SJCRH30 (cell line): ENCODE measurements around the gene HEMK1. TPM values are rescaled to one million over a fixed set of nuclear protein-coding genes. Genes with fewer than 3 reads are reported as not detected.

Source experiments
- DNase-seq, 2 experiments: peaks; one replicate each; pipeline ENCODE4 v3.0.0-alpha.2; 2015 to 2020
- H3K27ac ChIP-seq: fragments of 250-450 bp; sonication (Bioruptor Pico); 2 replicates; pipeline ENCODE4 v1.5.1; 2020; ENCODE audit warnings: mild to moderate bottlenecking, moderate library complexity
- H3K27me3 ChIP-seq: fragments of 250-450 bp; sonication (Bioruptor Pico); 2 replicates; pipeline ENCODE4 v1.5.1; 2020; ENCODE audit warnings: mild to moderate bottlenecking, moderate library complexity
- H3K36me3 ChIP-seq: fragments of 250-450 bp; sonication (Bioruptor Pico); 2 replicates; pipeline ENCODE4 v1.5.1; 2020; ENCODE audit warnings: mild to moderate bottlenecking, moderate library complexity
- H3K4me1 ChIP-seq: fragments of 250-450 bp; sonication (Bioruptor Pico); 2 replicates; pipeline ENCODE4 v1.5.1; 2020; ENCODE audit warnings: mild to moderate bottlenecking, moderate library complexity
- H3K4me3 ChIP-seq: fragments of 250-450 bp; sonication (Bioruptor Pico); 2 replicates; pipeline ENCODE4 v1.5.1; 2020; ENCODE audit warnings: mild to moderate bottlenecking, moderate library complexity
- H3K9me3 ChIP-seq: fragments of 250-450 bp; sonication (Bioruptor Pico); replicated peaks from 2 replicates; pipeline ENCODE4 v1.5.1; 2020; ENCODE audit warnings: mild to moderate bottlenecking, moderate library complexity
- total RNA-seq: library from RNA; depleted of rRNA; stranded (reverse); fragments of >200 nt; shearing (Covaris generic); gene quantifications from 2 replicates; pipeline ENCODE4 v1.2.3, GENCODE V29; 2014

The HEMK1 gene
- total RNA-seq, 1 experiment from 2014 or later: 6.2 TPM

DNA sequence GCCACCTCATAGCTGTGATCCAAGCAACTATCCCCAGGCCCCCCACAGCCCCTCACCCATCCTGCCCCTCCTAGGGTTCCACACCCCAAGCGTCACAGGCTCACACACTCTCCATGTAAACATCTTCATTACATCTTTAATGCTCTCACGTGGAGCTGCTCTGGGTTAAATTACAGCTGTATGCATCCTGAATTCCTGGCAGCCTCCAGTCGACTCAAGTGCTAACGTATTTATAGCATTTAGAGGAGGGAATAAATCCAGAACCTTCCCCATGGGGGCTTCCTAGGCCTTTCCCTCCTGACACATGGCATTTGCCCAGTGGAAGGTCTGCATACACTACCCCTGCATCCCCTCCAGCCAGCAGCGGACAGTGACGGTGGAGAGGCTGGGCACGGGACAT, 11.4 kb upstream of the HEMK1 start:
- Histone ChIP-seq H3K27me3 (peaks cover 1% of the 10 kb centered on the region; the same call in 1 of the 2 replicates), H3K4me1 (no peaks in the 10 kb centered on the region), H3K4me3 (no peak overlapping the region), H3K27ac (no peak overlapping the region), H3K9me3 (no peaks in the 10 kb centered on the region), H3K36me3 (no peaks in the 10 kb centered on the region)
- no peak for DNase-seq

DNA sequence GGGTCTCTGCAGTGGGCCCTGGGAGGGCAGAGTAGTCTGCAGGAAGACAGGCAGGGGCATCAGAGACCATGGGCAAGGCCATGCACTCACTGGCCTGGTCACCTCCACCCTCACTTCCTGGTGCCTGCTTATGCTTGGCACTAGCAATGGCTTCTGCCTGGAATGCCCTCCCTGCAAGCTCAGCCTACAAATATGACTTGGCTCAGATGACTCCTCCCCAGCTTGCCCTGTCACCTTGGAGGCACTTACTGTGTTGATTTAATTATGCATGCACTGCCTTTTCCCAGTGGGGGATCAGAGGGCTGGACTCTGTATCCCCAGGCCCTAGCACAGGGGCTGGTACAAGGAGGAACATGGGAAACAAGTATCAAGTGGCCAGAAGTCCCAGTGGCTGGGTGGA, 9.6 kb upstream of the HEMK1 start:
- no peaks in the 10 kb centered on the region for H3K36me3 ChIP-seq
- H3K27me3 ChIP-seq: no peaks in the 10 kb centered on the region; the same call in 1 of the 2 replicates
- H3K9me3 ChIP-seq: no peaks in the 10 kb centered on the region
- no peak for DNase-seq
- no peak overlapping the region for H3K27ac ChIP-seq
- no peak overlapping the region for H3K4me3 ChIP-seq
- no peaks in the 10 kb centered on the region for H3K4me1 ChIP-seq

DNA sequence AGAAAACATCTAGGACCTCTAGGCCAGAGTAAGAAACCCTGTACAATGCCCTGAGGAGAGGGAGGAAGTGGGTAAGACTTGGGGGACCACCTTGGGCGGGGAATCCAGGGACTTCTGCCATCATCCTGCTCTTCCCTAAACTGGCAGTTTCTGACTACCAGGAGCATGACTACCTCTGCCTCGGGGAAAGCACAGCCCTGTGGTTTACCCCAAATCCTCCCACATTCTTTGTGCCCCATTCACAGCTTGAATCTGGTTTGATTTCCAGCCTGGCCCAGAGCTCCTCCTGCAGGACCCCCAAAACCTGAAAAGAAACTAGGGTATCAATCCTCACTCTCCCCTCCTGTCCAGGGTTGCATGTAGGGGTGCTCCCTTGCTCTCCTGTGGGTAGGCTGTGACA, 6.5 kb upstream of the HEMK1 start:
- Histone ChIP-seq H3K4me3 (no peak overlapping the region), H3K9me3 (no peaks in the 10 kb centered on the region), H3K4me1 (no peaks in the 10 kb centered on the region), H3K36me3 (no peaks in the 10 kb centered on the region), H3K27ac (no peak overlapping the region), H3K27me3 (no peaks in the 10 kb centered on the region; the same call in 1 of the 2 replicates)
- no peak for DNase-seq

DNA sequence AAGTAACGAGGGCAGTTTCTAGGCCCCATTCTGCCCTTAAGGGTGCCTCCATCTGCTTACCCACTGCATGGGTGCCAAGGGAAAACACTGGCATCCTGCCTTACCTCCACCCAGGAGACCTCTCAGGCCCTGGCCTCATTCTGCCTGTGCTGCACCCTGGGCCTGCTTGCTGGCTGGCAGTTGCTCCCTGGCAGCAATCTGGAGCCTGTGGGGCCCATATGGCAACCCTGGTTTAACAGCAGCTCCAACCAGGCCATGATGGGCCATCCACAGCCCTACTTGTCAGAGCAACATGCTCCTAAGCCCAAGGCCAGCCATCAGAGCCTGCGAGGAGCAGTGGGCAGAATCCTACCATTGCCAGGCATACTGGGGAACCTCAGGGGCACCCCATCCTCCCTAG, 5.5 kb upstream of the HEMK1 start:
- no peak overlapping the region for H3K27ac ChIP-seq
- H3K4me1 ChIP-seq: no peaks in the 10 kb centered on the region
- no peaks in the 10 kb centered on the region for H3K36me3 ChIP-seq
- H3K27me3 ChIP-seq: no peaks in the 10 kb centered on the region; the same call in 1 of the 2 replicates
- no peak for DNase-seq
- H3K4me3 ChIP-seq: no peak overlapping the region
- H3K9me3 ChIP-seq: no peaks in the 10 kb centered on the region

DNA sequence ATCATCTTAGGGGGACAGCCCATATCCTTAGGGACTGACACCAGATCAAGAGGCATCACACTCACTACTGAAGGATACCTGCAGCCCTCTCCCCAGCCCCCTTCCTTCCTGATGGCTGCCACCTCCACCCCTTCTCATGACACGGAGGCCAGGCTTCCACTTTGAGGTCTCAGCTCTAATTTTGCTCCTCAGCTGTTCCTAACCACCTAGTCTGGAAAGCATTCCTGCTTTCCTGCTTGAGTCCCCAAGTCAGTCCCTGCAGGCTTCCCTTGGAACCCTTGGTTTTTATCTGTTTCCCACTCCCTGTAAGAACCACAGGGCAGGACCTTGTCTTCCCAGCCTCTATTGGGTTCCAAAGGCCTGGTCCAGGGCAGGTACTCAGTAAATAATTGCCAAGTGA, 5.0 kb upstream of the HEMK1 start:
- no peak for DNase-seq
- no peaks in the 10 kb centered on the region; the same call in 1 of the 2 replicates for H3K27me3 ChIP-seq
- no peaks in the 10 kb centered on the region for H3K4me1 ChIP-seq
- no peak overlapping the region for H3K4me3 ChIP-seq
- no peak overlapping the region for H3K27ac ChIP-seq
- no peaks in the 10 kb centered on the region for H3K9me3 ChIP-seq
- H3K36me3 ChIP-seq: no peaks in the 10 kb centered on the region

DNA sequence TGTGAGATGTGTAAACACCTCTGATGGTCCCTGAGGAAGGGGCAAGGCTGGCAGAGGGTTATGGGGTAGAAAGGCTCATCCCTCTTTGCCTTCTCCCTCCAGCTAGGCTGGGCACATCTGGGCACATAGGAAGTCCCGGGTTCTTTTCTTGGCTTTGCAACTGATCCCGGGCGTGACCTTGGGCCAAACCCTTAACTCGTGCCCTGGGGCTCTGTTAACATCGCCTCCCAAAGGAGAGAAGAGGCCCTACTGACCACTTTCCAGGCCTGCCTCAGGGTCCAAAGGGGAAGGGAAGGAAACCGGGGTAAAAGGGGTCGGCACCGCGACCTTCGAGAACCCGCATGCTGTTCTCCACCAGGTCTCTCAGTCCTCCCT, 2.3 kb upstream of the HEMK1 start:
- Histone ChIP-seq H3K4me3 (peak overlapping the region; percentile 54), H3K4me1 (0 out of 2 replicates have a peak, but pooled peaks cover 3% of the 10 kb centered on the region), H3K27me3 (no peaks in the 10 kb centered on the region), H3K27ac (no peak overlapping the region), H3K9me3 (no peaks in the 10 kb centered on the region), H3K36me3 (no peaks in the 10 kb centered on the region)
- DNase-seq: no peak

DNA sequence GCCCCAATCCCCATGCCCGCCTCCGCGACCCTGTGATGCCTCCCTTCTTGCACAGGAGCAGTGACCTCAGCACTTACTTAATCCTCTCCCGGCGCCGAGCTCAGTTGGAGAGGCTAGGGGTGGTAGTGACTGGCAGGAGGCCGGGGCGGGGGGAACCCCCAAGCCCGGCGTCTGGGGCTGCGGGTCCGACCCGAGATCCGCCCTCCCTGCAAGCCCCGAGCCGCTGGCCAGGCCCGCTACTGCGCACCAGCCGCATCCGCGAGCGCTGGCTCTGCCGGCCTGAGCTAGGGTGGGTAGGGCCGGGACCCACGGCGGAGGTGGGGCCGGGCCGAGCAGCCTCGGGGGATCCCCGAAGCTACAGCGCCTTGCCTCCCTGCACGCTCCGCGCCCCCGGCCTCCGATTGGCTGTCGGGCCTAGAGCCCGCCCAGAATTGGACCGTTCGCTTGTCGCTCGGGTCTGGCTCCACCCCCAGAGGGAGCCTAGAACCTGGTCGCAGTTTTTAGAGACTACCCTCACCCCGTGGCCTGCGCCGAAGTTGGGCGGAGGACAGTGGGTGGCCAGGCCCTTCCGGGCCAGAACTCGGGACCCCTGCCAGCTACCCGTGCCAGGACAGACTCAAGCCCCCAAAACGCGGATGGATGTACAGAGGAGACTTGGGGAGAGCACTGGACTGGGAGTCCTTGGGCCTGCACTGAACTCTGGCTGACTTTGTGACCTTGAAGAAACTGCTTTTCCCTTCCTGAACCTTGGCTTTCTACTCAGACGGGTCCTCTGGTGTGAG, 1.7 kb upstream of the HEMK1 start, which contains the start of gene C3orf18:
Gene C3orf18 (minus strand): TSS at position 362 of the 782 bp plus-strand sequence. CDS start 2,048 bp downstream, outside the sequence.
- H3K4me1 ChIP-seq: 0 out of 2 replicates have a peak, but pooled peaks cover 3% of the 10 kb centered on the region
- DNase-seq: peak; percentile 81 to 82
- H3K9me3 ChIP-seq: no peaks in the 10 kb centered on the region
- H3K36me3 ChIP-seq: no peaks in the 10 kb centered on the region
- no peak within 1 kb of the TSS for H3K27ac ChIP-seq
- no peaks in the 10 kb centered on the region for H3K27me3 ChIP-seq
- H3K4me3 ChIP-seq: peak within 1 kb of the TSS; percentile 54

DNA sequence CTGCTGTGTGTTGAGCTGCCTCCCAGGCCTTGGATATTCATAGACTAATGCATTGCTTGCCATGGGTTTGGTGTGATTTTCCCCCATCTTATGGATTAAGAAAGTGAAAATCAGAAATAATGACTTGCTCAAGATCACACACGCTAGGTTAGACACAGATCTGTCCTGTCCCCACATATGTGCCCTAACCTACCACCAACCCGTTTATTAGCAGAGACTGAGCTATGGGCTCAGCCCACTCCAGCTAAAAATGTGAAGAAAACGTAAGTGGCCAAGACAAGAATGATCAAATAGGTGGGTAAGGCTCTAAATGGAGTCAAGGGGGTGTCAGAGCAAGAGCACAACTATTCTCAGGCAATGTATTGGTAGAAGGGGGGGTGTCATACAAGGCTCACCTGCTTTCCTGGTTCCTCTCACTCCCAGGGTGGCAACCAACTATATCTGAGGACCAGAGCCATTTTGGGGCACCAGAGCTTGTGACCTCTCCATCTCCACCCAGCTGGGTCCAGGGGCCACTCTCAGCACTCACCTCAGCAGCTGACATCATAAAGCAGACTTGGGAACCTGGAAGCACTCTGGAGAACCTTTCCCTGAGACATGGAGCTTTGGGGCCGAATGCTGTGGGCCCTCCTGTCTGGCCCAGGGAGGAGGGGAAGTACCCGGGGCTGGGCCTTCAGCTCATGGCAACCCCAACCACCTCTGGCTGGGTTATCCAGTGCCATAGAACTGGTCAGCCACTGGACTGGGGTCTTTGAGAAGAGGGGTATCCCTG, 1.4 kb downstream of the HEMK1 start:
- no peaks in the 10 kb centered on the region for H3K27me3 ChIP-seq
- DNase-seq: no peak
- no peaks in the 10 kb centered on the region for H3K9me3 ChIP-seq
- H3K36me3 ChIP-seq: no peaks in the 10 kb centered on the region
- H3K27ac ChIP-seq: no peak overlapping the region
- H3K4me3 ChIP-seq: no peak overlapping the region
- 0 out of 2 replicates have a peak, but pooled peaks cover 3% of the 10 kb centered on the region for H3K4me1 ChIP-seq

DNA sequence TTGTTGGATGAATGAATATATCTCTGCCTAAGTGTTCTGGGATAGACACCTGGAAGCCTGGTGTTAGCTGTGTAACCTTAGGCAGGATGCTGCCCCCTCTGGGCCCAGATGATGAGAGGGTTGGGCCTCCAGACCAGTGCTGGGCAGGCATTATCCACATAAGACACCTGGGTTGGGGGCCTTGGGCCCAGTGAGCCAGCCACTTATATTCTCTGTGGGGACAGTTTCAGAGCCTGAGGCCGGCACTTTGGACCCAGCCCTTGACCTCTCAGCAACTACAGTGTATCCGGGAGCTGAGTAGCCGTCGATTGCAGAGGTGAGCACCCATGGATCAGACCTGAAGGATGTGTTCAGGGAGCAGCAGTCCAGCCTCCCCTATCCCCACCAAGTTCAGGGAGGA, 2.2 kb downstream of the HEMK1 start:
- no peak for DNase-seq
- H3K9me3 ChIP-seq: no peaks in the 10 kb centered on the region
- H3K27ac ChIP-seq: no peak overlapping the region
- no peaks in the 10 kb centered on the region for H3K27me3 ChIP-seq
- H3K36me3 ChIP-seq: no peaks in the 10 kb centered on the region
- H3K4me1 ChIP-seq: 0 out of 2 replicates have a peak, but pooled peaks cover 3% of the 10 kb centered on the region
- no peak overlapping the region for H3K4me3 ChIP-seq

DNA sequence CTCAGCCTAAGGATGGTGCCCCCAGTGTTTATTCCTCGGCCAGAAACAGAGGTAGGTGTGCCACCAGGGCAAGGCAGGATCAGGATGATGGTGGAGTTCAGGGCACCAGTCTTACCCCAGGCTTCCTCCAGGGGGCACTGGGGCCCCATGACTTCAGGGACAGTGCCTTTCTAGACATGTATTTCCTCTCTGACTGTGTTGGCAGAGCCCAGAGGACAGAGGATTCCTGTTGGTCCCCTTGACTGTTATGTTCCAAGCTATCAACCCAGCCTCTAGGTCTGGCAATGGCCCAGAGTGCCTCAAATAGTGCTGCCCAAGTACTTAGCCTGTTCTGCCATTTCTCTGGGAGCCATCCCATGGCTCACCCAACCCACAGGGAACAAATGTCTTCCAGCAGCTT, 2.8 kb downstream of the HEMK1 start:
- peak; percentile 59 to 81 for DNase-seq
- Histone ChIP-seq H3K27ac (no peak overlapping the region), H3K27me3 (no peaks in the 10 kb centered on the region), H3K4me1 (0 out of 2 replicates have a peak, but pooled peaks cover 3% of the 10 kb centered on the region), H3K9me3 (no peaks in the 10 kb centered on the region), H3K4me3 (no peak overlapping the region), H3K36me3 (no peaks in the 10 kb centered on the region)

DNA sequence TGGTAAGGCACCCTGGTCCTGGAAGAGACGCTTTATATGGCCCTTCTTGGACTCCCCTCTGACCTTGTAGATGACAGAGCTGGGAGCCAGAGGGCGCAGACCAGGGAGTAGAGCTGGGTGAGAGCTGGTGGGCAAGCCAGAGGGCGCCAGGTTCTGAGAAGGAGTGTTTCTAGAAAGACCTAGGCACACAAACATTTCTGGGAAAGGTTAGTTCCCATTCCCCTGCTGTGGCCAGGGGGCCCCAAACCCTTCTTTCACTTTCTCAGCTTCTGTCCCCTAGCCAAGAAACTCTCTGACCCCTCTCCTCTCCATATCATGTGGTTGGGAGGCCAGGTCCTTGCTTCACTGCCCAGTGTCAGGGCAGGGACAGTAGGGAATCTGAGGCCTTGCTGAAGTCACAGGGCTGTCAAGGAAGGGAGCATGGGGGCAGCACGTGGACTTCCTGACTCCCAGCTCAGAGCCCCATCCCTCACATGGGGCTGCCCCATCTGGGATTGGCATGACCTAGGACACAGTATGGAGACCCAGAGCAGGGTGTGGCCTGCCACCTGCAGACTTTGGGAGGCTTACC, 3.6 kb downstream of the HEMK1 start:
- no peaks in the 10 kb centered on the region for H3K9me3 ChIP-seq
- H3K27ac ChIP-seq: no peak overlapping the region
- 0 out of 2 replicates have a peak, but pooled peaks cover 3% of the 10 kb centered on the region for H3K4me1 ChIP-seq
- H3K4me3 ChIP-seq: no peak overlapping the region
- no peaks in the 10 kb centered on the region for H3K36me3 ChIP-seq
- no peaks in the 10 kb centered on the region for H3K27me3 ChIP-seq
- DNase-seq: no peak

DNA sequence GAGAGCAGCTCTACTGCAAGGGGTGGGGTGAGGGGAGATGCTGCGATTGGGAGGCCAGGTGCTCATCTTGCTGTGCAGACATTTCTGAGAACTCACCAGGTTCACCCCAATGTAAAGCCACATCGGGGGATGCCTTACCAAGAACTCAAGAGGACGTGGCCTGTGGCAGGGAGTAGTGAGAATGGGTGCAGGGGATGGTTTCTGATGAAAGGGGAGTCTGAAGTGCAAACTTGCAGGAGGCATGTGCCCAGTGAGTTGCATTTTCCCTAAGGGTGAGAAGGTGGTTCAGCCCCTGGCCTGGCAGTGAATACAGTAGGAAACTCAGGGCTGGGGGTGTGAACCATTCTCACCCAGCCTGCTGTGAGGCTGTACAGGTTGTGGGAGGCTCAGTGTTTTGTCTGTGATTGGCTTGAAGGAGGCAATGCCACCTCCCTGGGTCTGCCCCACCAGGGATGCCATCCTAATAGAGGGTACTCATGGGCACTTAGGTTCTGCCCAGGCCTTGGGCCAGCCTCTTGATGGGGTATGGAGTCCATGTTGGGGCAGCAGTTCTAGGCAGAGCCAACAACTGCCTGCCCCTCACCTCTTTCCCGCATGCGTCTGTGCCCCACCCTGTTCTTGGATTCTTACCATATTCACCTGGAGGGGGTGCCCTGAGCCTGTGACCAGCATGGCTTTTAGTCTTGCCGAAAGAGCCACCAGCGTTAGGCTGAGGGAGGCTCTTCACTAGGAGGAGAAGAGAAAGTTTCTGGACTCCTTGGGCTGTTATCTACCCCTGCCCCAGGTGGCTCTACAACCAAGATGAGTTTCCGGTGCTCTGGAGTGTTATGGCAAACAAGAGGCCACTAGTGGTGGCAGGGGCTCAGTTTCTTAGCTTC, 4.5 kb downstream of the HEMK1 start:
- H3K4me3 ChIP-seq: no peak overlapping the region
- H3K9me3 ChIP-seq: no peaks in the 10 kb centered on the region
- DNase-seq: no peak
- H3K27ac ChIP-seq: no peak overlapping the region
- H3K36me3 ChIP-seq: no peaks in the 10 kb centered on the region
- 0 out of 2 replicates have a peak, but pooled peaks cover 3% of the 10 kb centered on the region for H3K4me1 ChIP-seq
- H3K27me3 ChIP-seq: no peaks in the 10 kb centered on the region

DNA sequence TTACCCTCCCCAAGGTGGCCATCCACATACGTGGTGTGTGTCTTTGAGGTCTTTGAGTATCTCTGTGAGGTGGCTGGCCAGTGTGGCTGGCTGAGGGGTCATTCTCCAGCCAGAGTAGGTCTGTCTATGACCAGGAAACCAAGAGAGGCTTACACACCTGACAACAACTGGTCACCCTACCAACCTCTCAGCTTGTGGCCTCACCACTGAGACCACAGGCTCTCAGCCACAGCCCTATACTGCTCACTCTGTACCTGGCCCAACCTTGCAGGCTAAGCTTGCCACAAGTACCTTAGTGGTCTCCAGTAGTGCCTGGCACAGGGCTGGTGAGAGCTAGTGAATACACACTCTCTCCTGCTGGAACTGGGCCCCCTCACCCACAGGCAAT, 5.1 kb downstream of the HEMK1 start:
- H3K36me3 ChIP-seq: no peaks in the 10 kb centered on the region
- no peak overlapping the region for H3K4me3 ChIP-seq
- no peak for DNase-seq
- no peaks in the 10 kb centered on the region for H3K9me3 ChIP-seq
- H3K4me1 ChIP-seq: 0 out of 2 replicates have a peak, but pooled peaks cover 3% of the 10 kb centered on the region
- H3K27ac ChIP-seq: no peak overlapping the region
- no peaks in the 10 kb centered on the region for H3K27me3 ChIP-seq

DNA sequence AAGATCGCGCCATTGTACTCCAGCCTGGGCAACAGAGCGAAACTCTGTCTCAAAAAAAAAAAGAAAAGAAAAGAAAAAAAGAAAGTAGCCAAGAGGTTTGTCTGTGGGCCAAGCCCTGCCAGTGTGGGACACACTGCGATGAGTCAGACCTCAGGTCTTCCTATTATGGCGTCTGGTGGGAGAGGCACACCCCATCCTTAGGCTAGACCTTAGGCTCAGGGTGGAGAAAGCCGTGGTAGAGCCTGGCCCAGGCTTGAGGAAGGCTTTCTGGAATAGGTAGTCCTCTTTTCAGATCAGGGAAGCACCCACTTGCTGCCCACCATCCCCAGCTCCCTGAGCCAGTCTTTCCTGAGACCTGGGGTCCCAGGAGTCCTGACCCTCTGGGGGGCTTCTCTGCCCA, 6.0 kb downstream of the HEMK1 start:
- Histone ChIP-seq H3K36me3 (no peaks in the 10 kb centered on the region), H3K4me3 (no peak overlapping the region), H3K4me1 (no peaks in the 10 kb centered on the region), H3K9me3 (no peaks in the 10 kb centered on the region), H3K27ac (no peak overlapping the region), H3K27me3 (no peaks in the 10 kb centered on the region)
- DNase-seq: no peak
